Measurements from ENCODE around the gene NDUFAF7. TPM values are rescaled to one million over a fixed set of nuclear protein-coding genes. Genes with fewer than 3 reads are reported as not detected.

NDUFAF7 gene
- total and polyA plus RNA-seq, 10 of the 15 experiments (the other 5 are each of a cell fraction or from before 2014, with no cell fraction given) = 16.6 to 39.5 (median 24.3) TPM

DNA sequence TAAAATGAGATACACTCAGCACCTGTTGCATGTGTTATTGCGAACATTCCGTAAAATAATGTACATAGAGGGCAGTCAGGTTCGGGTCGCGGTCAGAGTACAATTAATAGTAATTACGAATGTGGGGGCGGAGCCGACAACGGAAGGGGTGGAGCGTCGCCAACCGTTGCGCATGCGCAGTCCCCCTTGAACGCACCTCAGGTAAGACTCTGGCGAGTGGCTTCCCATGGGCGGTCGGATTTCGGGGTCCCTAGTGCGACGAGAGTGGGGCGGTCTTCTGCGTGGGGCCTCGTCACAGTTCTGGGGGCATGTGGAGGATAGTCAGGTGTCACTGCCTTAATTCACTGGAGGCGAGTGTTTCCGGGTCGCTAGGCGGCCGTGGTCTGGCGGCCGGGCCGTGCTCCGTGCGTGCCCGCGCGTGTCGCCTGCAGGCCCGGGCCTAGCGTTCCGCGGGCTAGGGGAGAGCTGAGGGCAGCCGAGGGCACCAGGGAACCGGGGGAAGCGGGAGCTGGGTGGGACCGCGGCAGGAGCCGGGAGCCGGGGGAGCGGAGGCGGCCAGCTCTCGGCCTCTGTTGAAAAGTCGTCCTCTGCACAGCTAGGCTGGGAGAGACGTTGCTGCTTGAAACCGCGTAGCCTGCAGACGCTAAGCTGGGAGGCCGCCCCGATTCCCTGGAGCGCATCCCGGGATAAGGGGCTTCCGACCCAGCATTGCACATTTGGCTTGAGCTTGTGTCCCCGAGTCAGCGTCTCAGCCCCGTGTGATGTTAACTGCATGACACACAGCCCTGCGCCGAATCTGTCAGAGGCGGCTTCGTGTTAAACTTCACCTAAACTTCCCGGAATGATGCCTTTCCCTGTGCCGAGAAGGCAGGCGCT lies 34.9 kb upstream of the NDUFAF7 start, which contains the start of gene CEBPZOS:
CEBPZOS (plus strand) TSS at position 177 of the 876 bp plus-strand sequence. CDS start 3,209 bp downstream, outside the sequence.
- ATAC-seq (peak; percentile 85), DNase-seq (ENCODE audit: low read depth, low spot score) (peak; percentile 71), FAIRE-seq (peak; percentile 92)
- 1% methylated on average over 72 of the region's 72 CpGs for WGBS (ENCODE audit: insufficient coverage, insufficient replicate concordance, low lambda C conversion rate, missing lambda C conversion rate)
- ChIA-PET CTCF (interaction anchor here (0.6 to 1.6 kb wide), 3 partner anchors 28 to 105 kb away, joined by 3 to 9 read pairs (median 4); no protein-coding TSS in a partner anchor), SMC1A (ENCODE audit: uncharacterized antibody, unreplicated experiment) (interaction anchor here (1.0 to 1.1 kb wide), 3 partner anchors 15 to 180 kb away, joined by 3 to 6 read pairs (median 4); partner anchors contain the start of genes CEBPZ and NDUFAF7), RAD21 (ENCODE audit: unreplicated experiment) (no interaction called here), POLR2A (interaction anchor here (0.6 to 2.4 kb wide), 4 partner anchors 11 to 41 kb away, joined by 3 to 11 read pairs (median 4); partner anchors contain the start of genes CEBPZ and NDUFAF7)
- Histone ChIP-seq H3K9me3 (replicated peaks; ENCODE audit: control insufficient read depth, insufficient read depth, low read length) (no peaks in the 10 kb centered on the region; the same call in 2 of the 3 replicates), H3K79me2 (ENCODE audit: control insufficient read depth, insufficient read depth, low read length) (peaks cover 38% of the 10 kb centered on the region), H3K4me2 (ENCODE audit: control insufficient read depth, insufficient read depth) (peak within 1 kb of the TSS; percentile 65), H4K20me1 (ENCODE audit: control insufficient read depth, insufficient read depth) (no peaks in the 10 kb centered on the region), H3K27me3 (replicated peaks in 1 of 2; ENCODE audit: control insufficient read depth in 2 of 2, insufficient read depth in 2 of 2, low read length in 1 of 2) (no peaks in the 10 kb centered on the region), H3K4me1 (ENCODE audit: control insufficient read depth, insufficient read depth, low read length) (peaks cover 5% of the 10 kb centered on the region; the same call in 1 of the 2 replicates), H3K27ac (ENCODE audit: control insufficient read depth, insufficient read depth) (peak within 1 kb of the TSS; percentile 78), H3K4me3 (peak within 1 kb of the TSS; percentile 77), H3K36me3 (ENCODE audit: control insufficient read depth in 2 of 2, insufficient read depth in 2 of 2, low read length in 1 of 2) (peaks cover 0 to 13% of the 10 kb centered on the region in 2 experiments; a peak in 1 of 4 replicates), H3K9ac (ENCODE audit: control insufficient read depth, insufficient read depth, low read length) (peak within 1 kb of the TSS; percentile 64), H2AFZ (ENCODE audit: control insufficient read depth, low read depth, low read length) (peak within 1 kb of the TSS; percentile 99)
- intact Hi-C loops (cut with micrococcal nuclease; ENCODE audit: unreplicated experiment) = no loop called here
- no TSS peak for BruUV-seq (replicated peaks)
- in situ Hi-C loops (cut with MboI) = no loop called here
- TF ChIP-seq ZNF207 (IDR thresholded peaks at IDR 0.05; ENCODE audit: borderline replicate concordance) = no peak
- TF ChIP-seq CBFB (IDR thresholded peaks at IDR 0.05; ENCODE audit: low read depth) = peak; percentile 20; the same call in 1 of the 2 replicates
- TF ChIP-seq, protein P1, sequence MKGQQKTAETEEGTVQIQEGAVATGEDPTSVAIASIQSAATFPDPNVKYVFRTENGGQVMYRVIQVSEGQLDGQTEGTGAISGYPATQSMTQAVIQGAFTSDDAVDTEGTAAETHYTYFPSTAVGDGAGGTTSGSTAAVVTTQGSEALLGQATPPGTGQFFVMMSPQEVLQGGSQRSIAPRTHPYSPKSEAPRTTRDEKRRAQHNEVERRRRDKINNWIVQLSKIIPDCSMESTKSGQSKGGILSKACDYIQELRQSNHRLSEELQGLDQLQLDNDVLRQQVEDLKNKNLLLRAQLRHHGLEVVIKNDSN (IDR thresholded peaks at IDR 0.05; ENCODE audit: borderline replicate concordance, extremely low read length, insufficient read depth, low read depth, low read length) = no peak
- no peak for TF ChIP-seq PAX8 (IDR thresholded peaks at IDR 0.05)
- no peak for TF ChIP-seq SREBF2 (IDR thresholded peaks at IDR 0.05; ENCODE audit: low read length)
- no peak for TF ChIP-seq NFYB (IDR thresholded peaks at IDR 0.05; ENCODE audit: insufficient read depth, low read depth, low read length)
- no peak for TF ChIP-seq MYB (IDR thresholded peaks at IDR 0.05; ENCODE audit: borderline replicate concordance, low read depth, low read length)
- TF ChIP-seq, protein P2, sequence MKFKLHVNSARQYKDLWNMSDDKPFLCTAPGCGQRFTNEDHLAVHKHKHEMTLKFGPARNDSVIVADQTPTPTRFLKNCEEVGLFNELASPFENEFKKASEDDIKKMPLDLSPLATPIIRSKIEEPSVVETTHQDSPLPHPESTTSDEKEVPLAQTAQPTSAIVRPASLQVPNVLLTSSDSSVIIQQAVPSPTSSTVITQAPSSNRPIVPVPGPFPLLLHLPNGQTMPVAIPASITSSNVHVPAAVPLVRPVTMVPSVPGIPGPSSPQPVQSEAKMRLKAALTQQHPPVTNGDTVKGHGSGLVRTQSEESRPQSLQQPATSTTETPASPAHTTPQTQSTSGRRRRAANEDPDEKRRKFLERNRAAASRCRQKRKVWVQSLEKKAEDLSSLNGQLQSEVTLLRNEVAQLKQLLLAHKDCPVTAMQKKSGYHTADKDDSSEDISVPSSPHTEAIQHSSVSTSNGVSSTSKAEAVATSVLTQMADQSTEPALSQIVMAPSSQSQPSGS (IDR thresholded peaks at IDR 0.05; ENCODE audit: low read length) = no peak
- TF ChIP-seq SMC3 (IDR thresholded peaks at IDR 0.05; ENCODE audit: borderline replicate concordance, low read length) = no peak
- no peak for TF ChIP-seq RBBP5 (conservative IDR thresholded peaks at IDR 0.05)
- TF ChIP-seq, protein P3, sequence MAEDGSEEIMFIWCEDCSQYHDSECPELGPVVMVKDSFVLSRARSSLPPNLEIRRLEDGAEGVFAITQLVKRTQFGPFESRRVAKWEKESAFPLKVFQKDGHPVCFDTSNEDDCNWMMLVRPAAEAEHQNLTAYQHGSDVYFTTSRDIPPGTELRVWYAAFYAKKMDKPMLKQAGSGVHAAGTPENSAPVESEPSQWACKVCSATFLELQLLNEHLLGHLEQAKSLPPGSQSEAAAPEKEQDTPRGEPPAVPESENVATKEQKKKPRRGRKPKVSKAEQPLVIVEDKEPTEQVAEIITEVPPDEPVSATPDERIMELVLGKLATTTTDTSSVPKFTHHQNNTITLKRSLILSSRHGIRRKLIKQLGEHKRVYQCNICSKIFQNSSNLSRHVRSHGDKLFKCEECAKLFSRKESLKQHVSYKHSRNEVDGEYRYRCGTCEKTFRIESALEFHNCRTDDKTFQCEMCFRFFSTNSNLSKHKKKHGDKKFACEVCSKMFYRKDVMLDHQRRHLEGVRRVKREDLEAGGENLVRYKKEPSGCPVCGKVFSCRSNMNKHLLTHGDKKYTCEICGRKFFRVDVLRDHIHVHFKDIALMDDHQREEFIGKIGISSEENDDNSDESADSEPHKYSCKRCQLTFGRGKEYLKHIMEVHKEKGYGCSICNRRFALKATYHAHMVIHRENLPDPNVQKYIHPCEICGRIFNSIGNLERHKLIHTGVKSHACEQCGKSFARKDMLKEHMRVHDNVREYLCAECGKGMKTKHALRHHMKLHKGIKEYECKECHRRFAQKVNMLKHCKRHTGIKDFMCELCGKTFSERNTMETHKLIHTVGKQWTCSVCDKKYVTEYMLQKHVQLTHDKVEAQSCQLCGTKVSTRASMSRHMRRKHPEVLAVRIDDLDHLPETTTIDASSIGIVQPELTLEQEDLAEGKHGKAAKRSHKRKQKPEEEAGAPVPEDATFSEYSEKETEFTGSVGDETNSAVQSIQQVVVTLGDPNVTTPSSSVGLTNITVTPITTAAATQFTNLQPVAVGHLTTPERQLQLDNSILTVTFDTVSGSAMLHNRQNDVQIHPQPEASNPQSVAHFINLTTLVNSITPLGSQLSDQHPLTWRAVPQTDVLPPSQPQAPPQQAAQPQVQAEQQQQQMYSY (CRISPR knock-in tag; IDR thresholded peaks at IDR 0.05) = no peak
- TF ChIP-seq, protein P4, sequence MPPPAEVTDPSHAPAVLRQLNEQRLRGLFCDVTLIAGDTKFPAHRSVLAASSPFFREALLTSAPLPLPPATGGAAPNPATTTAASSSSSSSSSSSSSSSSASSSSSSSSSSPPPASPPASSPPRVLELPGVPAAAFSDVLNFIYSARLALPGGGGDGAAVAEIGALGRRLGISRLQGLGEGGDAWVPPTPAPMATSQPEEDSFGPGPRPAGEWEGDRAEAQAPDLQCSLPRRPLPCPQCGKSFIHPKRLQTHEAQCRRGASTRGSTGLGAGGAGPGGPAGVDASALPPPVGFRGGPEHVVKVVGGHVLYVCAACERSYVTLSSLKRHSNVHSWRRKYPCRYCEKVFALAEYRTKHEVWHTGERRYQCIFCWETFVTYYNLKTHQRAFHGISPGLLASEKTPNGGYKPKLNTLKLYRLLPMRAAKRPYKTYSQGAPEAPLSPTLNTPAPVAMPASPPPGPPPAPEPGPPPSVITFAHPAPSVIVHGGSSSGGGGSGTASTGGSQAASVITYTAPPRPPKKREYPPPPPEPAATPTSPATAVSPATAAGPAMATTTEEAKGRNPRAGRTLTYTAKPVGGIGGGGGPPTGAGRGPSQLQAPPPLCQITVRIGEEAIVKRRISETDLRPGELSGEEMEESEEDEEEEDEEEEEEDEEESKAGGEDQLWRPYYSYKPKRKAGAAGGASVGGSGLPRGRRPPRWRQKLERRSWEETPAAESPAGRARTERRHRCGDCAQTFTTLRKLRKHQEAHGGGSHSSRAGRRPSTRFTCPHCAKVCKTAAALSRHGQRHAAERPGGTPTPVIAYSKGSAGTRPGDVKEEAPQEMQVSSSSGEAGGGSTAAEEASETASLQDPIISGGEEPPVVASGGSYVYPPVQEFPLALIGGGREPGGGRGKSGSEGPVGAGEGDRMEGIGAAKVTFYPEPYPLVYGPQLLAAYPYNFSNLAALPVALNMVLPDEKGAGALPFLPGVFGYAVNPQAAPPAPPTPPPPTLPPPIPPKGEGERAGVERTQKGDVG (CRISPR knock-in tag; IDR thresholded peaks at IDR 0.05) = no peak
- no peak for TF ChIP-seq MTA3 (IDR thresholded peaks at IDR 0.05; ENCODE audit: borderline replicate concordance, low read length)
